Hematopoietic multipotent progenitor cell (in vitro differentiated cells): ENCODE results near the gene GPR152. TPM values are rescaled to one million over a fixed set of nuclear protein-coding genes. Genes with fewer than 3 reads are reported as not detected.

Experiments used
- DNase-seq, 3 donors: peaks; one replicate each; pipeline ENCODE4 v3.0.0-alpha.2; 2011 to 2015; ENCODE audit warnings: low read depth in 2 of 3, low spot score in 2 of 3
- small RNA-seq: library from RNA; depleted of rRNA; stranded (forward); fragments of <200 nt; gene quantifications from one replicate; pipeline ENCODE3, GENCODE V24; 2012
- total RNA-seq: library from RNA; depleted of rRNA; stranded (reverse); fragments of >200 nt; gene quantifications from one replicate; pipeline ENCODE4 v1.2.3, GENCODE V29; 2012

GPR152 gene
- total RNA-seq, 1 donor, result 0.27 TPM

DNA sequence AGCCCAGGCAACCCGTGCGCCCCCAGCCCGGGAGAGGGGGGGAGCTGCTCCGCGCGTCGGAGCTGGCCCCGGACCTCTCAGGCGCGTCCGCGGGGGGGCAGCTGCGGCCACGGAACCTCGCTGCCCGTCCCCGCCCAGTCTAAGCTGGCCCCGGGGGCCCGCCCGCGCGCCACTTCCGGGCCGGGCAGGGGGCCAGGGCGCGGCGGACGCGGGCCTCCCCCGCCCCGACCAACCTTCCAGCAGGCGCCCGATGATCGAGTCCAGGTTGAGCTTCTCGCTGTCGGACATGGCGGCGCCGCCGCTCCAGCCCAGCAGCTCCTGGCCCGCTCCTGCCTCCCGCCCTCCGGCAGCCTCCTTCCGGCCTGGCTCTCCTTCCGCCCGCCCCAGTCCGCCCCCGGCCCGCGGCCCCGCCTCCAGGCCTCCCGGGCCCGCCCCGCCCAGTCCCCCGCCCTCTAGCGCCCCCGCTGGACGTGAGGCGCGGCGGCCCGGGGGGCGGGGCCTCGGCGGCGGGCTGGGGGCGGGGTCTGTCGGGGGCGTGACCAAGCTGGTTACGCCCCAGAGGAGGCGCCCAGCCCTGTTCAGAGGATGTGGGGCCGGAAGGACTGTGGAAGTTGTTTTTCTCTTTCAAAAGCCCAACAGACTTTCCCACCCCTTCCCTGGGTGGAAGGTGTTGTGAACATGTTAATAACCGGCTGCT is 50.9 kb downstream of the GPR152 start, which contains the start of gene PPP1CA:
PPP1CA (minus strand) TSS at position 364 of the 697 bp plus-strand sequence; CDS start at position 288, 76 bp downstream.
- DNase-seq, result peak; percentile 85 to 90 (median 88)

Small RNA genes within 50 kb of the gene (small RNA-seq; reads per million reads assigned to genes)
- gene MIR6752, result not detected

Other genes starting within 250 kb of the GPR152 start
- 543 TPM for gene GRK2, start 186.3 kb downstream of the GPR152 start, total RNA-seq
- 77.8 TPM for gene ANKRD13D, start 163.4 kb downstream of the GPR152 start, total RNA-seq
- 28.0 TPM for gene SSH3, start 149.2 kb downstream of the GPR152 start, total RNA-seq
- gene POLD4, start 99.2 kb downstream of the GPR152 start, total RNA-seq, result 56.6 TPM
- gene CLCF1, start 79.1 kb downstream of the GPR152 start, total RNA-seq, result 0.81 TPM
- 28.3 TPM for gene RAD9A, start 60.7 kb downstream of the GPR152 start, total RNA-seq
- gene PPP1CA, start 50.9 kb downstream of the GPR152 start, total RNA-seq, result 328 TPM
- 73.2 TPM for gene TBC1D10C, start 48.6 kb downstream of the GPR152 start, total RNA-seq
- 3.0 TPM for gene CARNS1, start 37.1 kb downstream of the GPR152 start, total RNA-seq
- 63.0 TPM for gene RPS6KB2, start 24.2 kb downstream of the GPR152 start, total RNA-seq
- gene PTPRCAP, start 15.0 kb downstream of the GPR152 start, total RNA-seq, result 230 TPM
- 120 TPM for gene CORO1B, start 9.3 kb downstream of the GPR152 start, total RNA-seq
- 1.6 TPM for gene CABP4, start 2.6 kb upstream of the GPR152 start, total RNA-seq
- 30.4 TPM for gene TMEM134, start 16.5 kb upstream of the GPR152 start, total RNA-seq
- gene AIP, start 30.3 kb upstream of the GPR152 start, total RNA-seq, result 141 TPM
- 21.0 TPM for gene PITPNM1, start 52.6 kb upstream of the GPR152 start, total RNA-seq
- gene CDK2AP2, start 55.4 kb upstream of the GPR152 start, total RNA-seq, result 42.5 TPM
- gene CABP2, start 70.7 kb upstream of the GPR152 start, total RNA-seq, result not detected
- 593 TPM for gene GSTP1, start 131.1 kb upstream of the GPR152 start, total RNA-seq
- gene NDUFV1, start 154.2 kb upstream of the GPR152 start, total RNA-seq, result 234 TPM
- gene NUDT8, start 177.2 kb upstream of the GPR152 start, total RNA-seq, result 19.9 TPM
- not detected for gene TBX10, start 187.0 kb upstream of the GPR152 start, total RNA-seq
- 13.7 TPM for gene ACY3, start 198.0 kb upstream of the GPR152 start, total RNA-seq
- gene ALDH3B2, start 221.9 kb upstream of the GPR152 start, total RNA-seq, result under 0.01 TPM